ENCODE results near the gene TCEA2.

The TCEA2 gene

GRCh38 chr20:64065062-64065973, 2.3 kb downstream of the TCEA2 start:
- DNase-seq (ENCODE audit: low spot score): no peak

GRCh38 chr20:64065974-64066343, 3.0 kb downstream of the TCEA2 start:
- DNase-seq (ENCODE audit: low spot score): no peak

GRCh38 chr20:64067005-64067632, 4.1 kb downstream of the TCEA2 start:
- no peak for DNase-seq (ENCODE audit: low spot score)

GRCh38 chr20:64067733-64068307, 4.8 kb downstream of the TCEA2 start:
- no peak for DNase-seq (ENCODE audit: low spot score)

- DNase-seq (ENCODE audit: low spot score): no peak
Measured at GRCh38 chr20:64068386-64069208, 5.6 kb downstream of the TCEA2 start.

GRCh38 chr20:64069209-64069613, 6.2 kb downstream of the TCEA2 start:
- DNase-seq (ENCODE audit: low spot score): no peak

- no peak for DNase-seq (ENCODE audit: low spot score)
Measured at GRCh38 chr20:64069614-64070243, 6.7 kb downstream of the TCEA2 start.

- DNase-seq (ENCODE audit: low spot score): no peak
Measured at GRCh38 chr20:64070244-64070993, 7.4 kb downstream of the TCEA2 start.

GRCh38 chr20:64071341-64072332, 8.6 kb downstream of the TCEA2 start:
- DNase-seq (ENCODE audit: low spot score): no peak

GRCh38 chr20:64072498-64073063, 9.6 kb downstream of the TCEA2 start:
- DNase-seq (ENCODE audit: low spot score): no peak

- no peak for DNase-seq (ENCODE audit: low spot score)
Measured at GRCh38 chr20:64073476-64074183, 10.6 kb downstream of the TCEA2 start.

GRCh38 chr20:64074184-64074789, 11.3 kb downstream of the TCEA2 start:
- no peak for DNase-seq (ENCODE audit: low spot score)

- no peak for DNase-seq (ENCODE audit: low spot score)
Measured at GRCh38 chr20:64074963-64075362, 12.0 kb downstream of the TCEA2 start.

GRCh38 chr20:64075556-64075955, 12.6 kb downstream of the TCEA2 start:
- no peak for DNase-seq (ENCODE audit: low spot score)

GRCh38 chr20:64076061-64076997, 13.3 kb downstream of the TCEA2 start:
- DNase-seq (ENCODE audit: low spot score): no peak

- no peak for DNase-seq (ENCODE audit: low spot score)
Measured at GRCh38 chr20:64077094-64077493, 14.1 kb downstream of the TCEA2 start.

GRCh38 chr20:64077541-64077875, 14.5 kb downstream of the TCEA2 start:
- DNase-seq (ENCODE audit: low spot score): no peak
